ENCODE data around the gene CCDC154. TPM values are rescaled to one million over a fixed set of nuclear protein-coding genes. Genes with fewer than 3 reads are reported as not detected.
A peak's percentile ranks its signal among the peaks of the same experiment; 100 is the strongest.

Gene CCDC154
- total RNA-seq, 1 donor from 2014 or later = 4.1 TPM

DNA sequence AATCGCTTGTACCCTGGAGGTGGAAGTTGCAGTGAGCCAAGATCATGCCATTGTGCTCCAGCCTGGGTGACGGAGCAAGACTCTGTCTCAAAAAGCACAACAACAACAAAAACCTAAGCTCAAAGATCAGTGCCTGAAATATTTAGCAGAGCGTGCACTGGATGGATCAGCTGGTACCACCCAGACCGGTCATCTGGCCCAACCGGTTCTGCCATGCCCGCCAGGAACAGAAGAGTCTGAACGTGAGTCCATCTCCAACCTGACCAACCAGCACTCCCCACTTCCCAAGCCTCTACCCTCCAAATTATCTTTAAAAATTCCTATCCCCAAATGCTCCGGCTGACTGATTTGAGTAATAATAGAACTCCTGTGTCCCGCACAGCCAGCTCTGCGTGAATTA is 22.3 kb downstream of the CCDC154 start:
- Histone ChIP-seq H3K27ac (peak overlapping the region; percentile 95), H3K9me3 (no peaks in the 10 kb centered on the region), H3K36me3 (no peaks in the 10 kb centered on the region), H3K4me1 (peaks cover 9% of the 10 kb centered on the region), H3K4me3 (no peak overlapping the region), H3K27me3 (no peaks in the 10 kb centered on the region)
- DNase-seq (no peak), ATAC-seq (no peak)
- intact Hi-C loops (cut with DNase I) = no loop called here
- TF ChIP-seq CTCF (IDR thresholded peaks at IDR 0.05) = no peak

GRCh38 chr16:1420111-1420539 is 24.2 kb downstream of the CCDC154 start:
- intact Hi-C loops (cut with DNase I) = no loop called here
- peak; percentile 4 for ATAC-seq
- Histone ChIP-seq H3K4me1 (peaks cover 9% of the 10 kb centered on the region), H3K4me3 (peak overlapping the region; percentile 98), H3K27me3 (no peaks in the 10 kb centered on the region), H3K9me3 (no peaks in the 10 kb centered on the region), H3K27ac (peak overlapping the region; percentile 95), H3K36me3 (no peaks in the 10 kb centered on the region)
- no peak for TF ChIP-seq CTCF (IDR thresholded peaks at IDR 0.05)
- no peak for DNase-seq

GRCh38 chr16:1416521-1416941 is 27.8 kb downstream of the CCDC154 start:
- no peaks in the 10 kb centered on the region for H3K9me3 ChIP-seq
- peaks cover 17% of the 10 kb centered on the region for H3K4me1 ChIP-seq
- peaks cover 12% of the 10 kb centered on the region for H3K36me3 ChIP-seq
- H3K27me3 ChIP-seq = no peaks in the 10 kb centered on the region
- no peak overlapping the region for H3K4me3 ChIP-seq
- intact Hi-C loops (cut with DNase I) = no loop called here
- no peak for DNase-seq
- ATAC-seq = no peak
- no peak overlapping the region for H3K27ac ChIP-seq
- TF ChIP-seq CTCF (IDR thresholded peaks at IDR 0.05) = no peak

DNA sequence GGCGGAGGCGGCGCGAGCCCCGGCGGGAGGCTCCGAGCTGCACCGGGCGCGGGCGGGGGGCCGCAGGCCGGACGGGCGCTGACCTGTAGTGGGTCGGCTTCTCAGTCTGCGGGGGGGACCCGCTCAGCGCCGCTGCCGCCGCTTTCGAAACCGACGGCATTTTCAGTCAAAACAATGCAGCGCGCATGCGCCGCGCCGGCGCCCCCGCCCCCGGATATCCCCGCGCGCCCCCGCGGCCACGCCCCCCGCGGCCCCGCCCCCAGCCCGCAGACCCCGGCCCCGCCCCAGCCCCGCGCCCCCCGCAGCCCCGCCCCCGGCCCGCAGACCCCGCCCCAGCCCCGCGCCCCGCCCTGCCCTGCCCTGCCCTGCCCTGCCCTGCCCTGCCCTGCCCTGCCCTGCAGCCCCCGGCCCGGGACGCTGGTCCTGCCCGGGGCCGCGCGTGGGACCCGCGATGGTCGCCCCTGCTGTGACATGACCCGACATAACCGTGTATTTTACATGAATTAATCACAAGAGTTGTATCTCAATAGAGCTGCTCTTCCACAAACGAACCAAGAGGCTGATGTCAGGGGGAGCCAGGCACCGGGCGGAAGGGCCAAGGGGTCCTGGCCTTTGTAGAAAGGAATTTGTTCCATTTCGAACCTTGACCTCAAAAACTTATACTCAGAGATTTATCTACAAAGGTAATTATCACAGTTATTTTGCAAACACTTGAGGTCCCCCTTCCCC is 29.7 kb downstream of the CCDC154 start, which contains the start of gene UNKL:
Gene UNKL (minus strand): TSS at position 173 of the 729 bp plus-strand sequence. CDS start 13 bp downstream, at position 160.
- DNase-seq (peak; percentile 92), ATAC-seq (peak; percentile 65)
- TF ChIP-seq CTCF (IDR thresholded peaks at IDR 0.05) = no peak
- intact Hi-C loops (cut with DNase I) = no loop called here
- Histone ChIP-seq H3K4me3 (peak within 1 kb of the TSS; percentile 88), H3K27me3 (no peaks in the 10 kb centered on the region), H3K36me3 (peaks cover 20% of the 10 kb centered on the region), H3K9me3 (no peaks in the 10 kb centered on the region), H3K27ac (peak within 1 kb of the TSS; percentile 87), H3K4me1 (peaks cover 12% of the 10 kb centered on the region)

GRCh38 chr16:1413684-1414531 is 30.4 kb downstream of the CCDC154 start:
- Histone ChIP-seq H3K4me3 (peak overlapping the region; percentile 88), H3K36me3 (peaks cover 20% of the 10 kb centered on the region), H3K4me1 (peaks cover 8% of the 10 kb centered on the region), H3K27ac (peak overlapping the region; percentile 83), H3K9me3 (no peaks in the 10 kb centered on the region), H3K27me3 (no peaks in the 10 kb centered on the region)
- peak; percentile 82 for ATAC-seq
- intact Hi-C loops (cut with DNase I) = no loop called here
- peak; percentile 67 for TF ChIP-seq CTCF (IDR thresholded peaks at IDR 0.05)
- DNase-seq = peak; percentile 85
